Neural cell (in vitro differentiated cells): ENCODE data around the gene DNMT3A.

Experiments used
- EP300 ChIP-seq: fragments of 450-650 bp; conservative IDR thresholded peaks from 2 replicates; pipeline ENCODE4 v1.6.1; 2014; ENCODE audit warnings: antibody characterized with exemption, mild to moderate bottlenecking, moderate library complexity; ENCODE audit not compliant: poor library complexity, severe bottlenecking
- EZH2 ChIP-seq: fragments of 200-600, 300-800 bp; shearing (Covaris generic), sonication (generic); IDR thresholded peaks from 2 replicates; pipeline ENCODE4 v1.6.1; 2014; ENCODE audit warnings: antibody characterized with exemption, low read length, borderline replicate concordance, mild to moderate bottlenecking; ENCODE audit not compliant: insufficient read depth, poor library complexity, severe bottlenecking
- POLR2AphosphoS5 ChIP-seq: IDR thresholded peaks from 2 replicates; pipeline ENCODE4 v1.6.1; 2012
- RAD21 ChIP-seq: fragments of 450-650 bp; conservative IDR thresholded peaks from 2 replicates; pipeline ENCODE4 v1.6.1; 2014; ENCODE audit warnings: antibody characterized with exemption, mild to moderate bottlenecking, moderate library complexity
- SMC3 ChIP-seq: fragments of 450-650 bp; conservative IDR thresholded peaks from 2 replicates; pipeline ENCODE4 v1.6.1; 2014; ENCODE audit warnings: antibody characterized with exemption, mild to moderate bottlenecking, moderate library complexity; ENCODE audit not compliant: poor library complexity
- TAF1 ChIP-seq: IDR thresholded peaks from 2 replicates; pipeline ENCODE4 v1.6.1; 2012; ENCODE audit warnings: low read depth
- TF ChIP-seq, protein P1 (sequence below): fragments of 450-650 bp; IDR thresholded peaks from 2 replicates; pipeline ENCODE4 v1.5.1; 2014; ENCODE audit warnings: antibody characterized with exemption, mild to moderate bottlenecking, moderate library complexity; ENCODE audit not compliant: poor library complexity, severe bottlenecking

DNA sequence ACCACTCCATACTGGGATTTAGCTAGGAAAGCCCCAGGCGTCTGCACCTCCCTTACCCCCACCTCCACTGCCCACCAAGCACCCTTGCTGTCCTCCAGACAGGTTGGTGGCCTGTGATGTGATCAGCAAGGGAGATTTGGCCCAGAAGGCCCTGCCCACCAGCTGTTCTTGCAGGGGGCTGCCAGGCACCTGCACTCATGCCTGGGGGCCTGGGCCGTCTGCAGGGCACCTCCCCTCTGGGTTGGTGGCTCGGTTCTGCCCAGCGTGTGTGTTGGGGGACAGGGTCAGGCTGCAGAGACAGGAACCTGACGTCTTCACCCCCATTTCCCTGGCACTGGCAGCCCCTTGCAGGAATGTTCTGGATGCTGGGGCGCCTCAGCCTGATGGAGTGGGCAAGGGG, 5.8 kb downstream of the DNMT3A start:
- TF ChIP-seq SMC3 (no peak), POLR2AphosphoS5 (no peak), RAD21 (no peak), EP300 (no peak), TAF1 (no peak), EZH2 (no peak)
- TF ChIP-seq, protein P1, sequence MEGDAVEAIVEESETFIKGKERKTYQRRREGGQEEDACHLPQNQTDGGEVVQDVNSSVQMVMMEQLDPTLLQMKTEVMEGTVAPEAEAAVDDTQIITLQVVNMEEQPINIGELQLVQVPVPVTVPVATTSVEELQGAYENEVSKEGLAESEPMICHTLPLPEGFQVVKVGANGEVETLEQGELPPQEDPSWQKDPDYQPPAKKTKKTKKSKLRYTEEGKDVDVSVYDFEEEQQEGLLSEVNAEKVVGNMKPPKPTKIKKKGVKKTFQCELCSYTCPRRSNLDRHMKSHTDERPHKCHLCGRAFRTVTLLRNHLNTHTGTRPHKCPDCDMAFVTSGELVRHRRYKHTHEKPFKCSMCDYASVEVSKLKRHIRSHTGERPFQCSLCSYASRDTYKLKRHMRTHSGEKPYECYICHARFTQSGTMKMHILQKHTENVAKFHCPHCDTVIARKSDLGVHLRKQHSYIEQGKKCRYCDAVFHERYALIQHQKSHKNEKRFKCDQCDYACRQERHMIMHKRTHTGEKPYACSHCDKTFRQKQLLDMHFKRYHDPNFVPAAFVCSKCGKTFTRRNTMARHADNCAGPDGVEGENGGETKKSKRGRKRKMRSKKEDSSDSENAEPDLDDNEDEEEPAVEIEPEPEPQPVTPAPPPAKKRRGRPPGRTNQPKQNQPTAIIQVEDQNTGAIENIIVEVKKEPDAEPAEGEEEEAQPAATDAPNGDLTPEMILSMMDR = no peak
